NCI-H226 (cell line): Measurements from ENCODE around the gene GRID2.

Source experiments
- DNase-seq: peaks from one replicate; pipeline ENCODE4 v3.0.0-alpha.2; 2015

GRID2 gene

GRCh38 chr4:92988301-92988700, 684.5 kb downstream of the GRID2 start:
- no peak for DNase-seq

- DNase-seq = no peak
Observed at GRCh38 chr4:92992758-92993157, 689.0 kb downstream of the GRID2 start.

- DNase-seq = no peak
Observed at GRCh38 chr4:92994727-92995126, 691.0 kb downstream of the GRID2 start.

- no peak for DNase-seq
Observed at GRCh38 chr4:92996533-92996932, 692.8 kb downstream of the GRID2 start.

GRCh38 chr4:93000910-93001309, 697.1 kb downstream of the GRID2 start:
- no peak for DNase-seq

GRCh38 chr4:93002240-93002639, 698.5 kb downstream of the GRID2 start:
- no peak for DNase-seq

- no peak for DNase-seq
Observed at GRCh38 chr4:93016350-93016749, 712.6 kb downstream of the GRID2 start.

GRCh38 chr4:93018243-93018642, 714.5 kb downstream of the GRID2 start:
- no peak for DNase-seq

GRCh38 chr4:93018806-93019205, 715.0 kb downstream of the GRID2 start:
- DNase-seq = peak; percentile 45

- DNase-seq = no peak
Observed at GRCh38 chr4:93029769-93030168, 726.0 kb downstream of the GRID2 start.

GRCh38 chr4:93030670-93031069, 726.9 kb downstream of the GRID2 start:
- DNase-seq = no peak

- peak; percentile 75 for DNase-seq
Observed at GRCh38 chr4:93031431-93032098, 727.8 kb downstream of the GRID2 start.

- DNase-seq = no peak
Observed at GRCh38 chr4:93042746-93043145, 739.0 kb downstream of the GRID2 start.

GRCh38 chr4:93053140-93053539, 749.4 kb downstream of the GRID2 start:
- no peak for DNase-seq

GRCh38 chr4:93061826-93062225, 758.1 kb downstream of the GRID2 start:
- DNase-seq = no peak

- DNase-seq = no peak
Observed at GRCh38 chr4:93063325-93063724, 759.6 kb downstream of the GRID2 start.

- DNase-seq = no peak
Observed at GRCh38 chr4:93065790-93066189, 762.0 kb downstream of the GRID2 start.

- peak; percentile 22 for DNase-seq
Observed at GRCh38 chr4:93066749-93067148, 763.0 kb downstream of the GRID2 start.

GRCh38 chr4:93072292-93072691, 768.5 kb downstream of the GRID2 start:
- DNase-seq = no peak

- no peak for DNase-seq
Observed at GRCh38 chr4:93080316-93080715, 776.5 kb downstream of the GRID2 start.

GRCh38 chr4:93084599-93085305, 781.0 kb downstream of the GRID2 start:
- DNase-seq = no peak

GRCh38 chr4:93086356-93086755, 782.6 kb downstream of the GRID2 start:
- DNase-seq = no peak

- no peak for DNase-seq
Observed at GRCh38 chr4:93092765-93093164, 789.0 kb downstream of the GRID2 start.

GRCh38 chr4:93103042-93103441, 799.3 kb downstream of the GRID2 start:
- no peak for DNase-seq

- DNase-seq = no peak
Observed at GRCh38 chr4:93116624-93117023, 812.9 kb downstream of the GRID2 start.
